ENCODE data around the gene AK2. TPM values are rescaled to one million over a fixed set of nuclear protein-coding genes. Genes with fewer than 3 reads are reported as not detected.
"Not testable (repeated sequence)": the region's sequence is repeated elsewhere in the genome, so short reads cannot be mapped to it uniquely, and the experiment has no call there.

Gene AK2
- total RNA-seq, 1 experiment from 2014 or later: 204 TPM

DNA sequence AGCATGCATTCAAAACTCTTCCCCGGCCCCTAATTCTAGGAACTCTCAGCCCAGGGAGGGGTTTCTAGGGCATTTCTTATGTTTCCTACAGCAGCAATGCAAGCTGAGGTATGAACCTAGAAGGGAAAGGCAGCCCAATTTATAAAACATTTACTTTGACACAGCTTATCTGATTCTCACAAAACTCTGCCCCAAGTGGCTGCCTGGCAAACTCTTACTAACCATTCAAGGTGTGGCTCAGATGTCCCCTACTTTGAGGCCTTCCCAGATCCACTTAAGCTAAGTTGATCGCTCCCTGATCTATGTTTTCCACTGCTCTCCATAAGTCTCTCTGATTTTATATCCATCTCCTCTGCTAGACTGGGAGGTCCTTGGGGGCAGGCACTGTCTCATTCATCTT lies 35.4 kb downstream of the AK2 start:
- peak; percentile 43 for DNase-seq (ENCODE audit: low spot score)

DNA sequence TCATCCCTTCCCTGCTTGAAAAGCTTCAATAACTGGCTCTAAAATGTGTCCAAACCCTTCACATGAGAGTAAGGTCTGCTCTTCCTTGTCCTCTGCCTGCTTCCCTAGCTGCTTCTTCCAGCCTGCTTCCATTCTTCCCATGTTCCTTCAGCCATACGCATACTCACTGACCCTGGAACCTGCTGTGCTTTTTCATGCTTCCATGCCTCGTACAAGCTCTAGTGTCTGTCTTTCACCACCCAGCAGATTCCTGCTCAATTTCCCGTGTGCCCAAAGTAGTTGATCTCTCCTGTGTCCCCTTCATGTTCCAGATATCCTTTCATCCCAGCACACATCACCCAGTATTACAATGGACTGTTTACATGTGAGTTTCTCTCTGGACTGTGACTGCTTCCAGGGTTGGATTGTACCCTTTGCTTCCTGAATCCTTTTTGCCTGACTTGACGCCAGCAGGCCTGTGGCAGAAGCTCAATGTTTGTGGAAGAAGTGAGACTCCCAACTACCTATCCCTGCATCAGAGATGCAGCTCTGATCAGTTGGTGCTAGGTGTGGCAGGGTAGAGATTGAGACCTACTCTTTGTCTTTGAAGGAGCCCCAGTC lies 36.2 kb downstream of the AK2 start:
- DNase-seq (ENCODE audit: low spot score): no peak

DNA sequence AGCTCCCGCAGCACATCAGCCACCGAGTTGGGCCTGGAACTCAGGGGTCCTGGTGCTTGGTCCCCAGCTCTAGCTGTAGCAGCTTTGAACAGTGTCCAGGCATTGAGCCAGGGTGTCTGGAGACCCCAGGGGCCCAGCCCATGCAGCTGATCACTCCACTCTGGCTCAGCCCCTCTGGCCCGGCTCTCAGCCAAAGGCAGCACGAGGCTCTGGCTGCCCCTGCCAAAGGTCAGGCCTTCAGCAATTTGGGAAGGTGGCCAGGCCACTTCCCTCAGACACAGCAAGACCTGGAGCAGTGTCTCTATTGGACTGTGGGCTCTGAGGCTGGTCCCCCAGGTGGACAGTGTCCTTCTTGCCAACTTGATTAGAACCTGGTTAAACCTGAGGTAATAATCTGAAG lies 37.7 kb downstream of the AK2 start:
- DNase-seq (ENCODE audit: low spot score): no peak

DNA sequence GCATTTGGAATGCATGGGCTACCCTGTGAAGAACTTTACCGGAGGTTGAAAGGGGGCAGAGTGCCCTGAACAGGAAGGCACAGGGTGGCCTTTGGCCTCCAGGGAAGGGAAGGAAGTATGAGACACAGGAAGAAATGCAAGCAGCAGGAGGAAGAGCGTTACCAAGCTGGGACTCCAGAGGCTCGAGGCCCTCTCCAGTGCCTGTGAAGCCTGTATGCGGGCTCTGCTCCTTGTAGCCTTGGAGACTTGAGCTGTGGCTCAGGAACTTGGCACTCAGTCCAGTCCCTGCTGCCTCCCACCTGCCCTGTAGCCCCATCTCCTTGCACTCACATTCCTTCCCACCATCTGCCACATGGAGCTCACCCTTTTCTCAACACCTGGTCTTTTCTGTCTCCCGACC lies 38.6 kb downstream of the AK2 start:
- no peak for DNase-seq (ENCODE audit: low spot score)

DNA sequence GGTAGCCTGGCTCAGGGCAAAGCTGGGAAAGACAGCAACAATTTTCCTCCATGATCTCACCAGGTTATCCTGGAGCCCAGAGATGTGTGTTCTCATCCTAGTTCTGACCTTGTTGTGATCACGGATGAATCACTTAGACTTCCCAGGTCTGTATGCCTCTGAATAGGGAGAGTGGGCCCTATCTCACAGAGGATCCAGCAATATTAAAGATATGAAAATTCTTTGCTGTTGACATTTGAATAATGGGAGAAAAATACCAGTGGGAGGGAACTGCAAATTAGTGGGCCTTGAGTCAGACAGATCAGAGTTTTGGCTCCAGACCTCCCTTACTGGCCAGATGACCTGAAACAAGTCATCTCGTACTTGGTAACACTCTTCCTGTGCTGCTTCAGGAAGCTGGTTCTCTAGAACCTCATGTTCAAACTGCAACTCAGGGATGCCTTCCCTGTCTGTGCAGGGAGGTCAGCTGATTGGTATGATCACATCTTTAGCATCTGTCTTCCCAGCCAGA lies 39.2 kb downstream of the AK2 start:
- no peak for DNase-seq (ENCODE audit: low spot score)

DNA sequence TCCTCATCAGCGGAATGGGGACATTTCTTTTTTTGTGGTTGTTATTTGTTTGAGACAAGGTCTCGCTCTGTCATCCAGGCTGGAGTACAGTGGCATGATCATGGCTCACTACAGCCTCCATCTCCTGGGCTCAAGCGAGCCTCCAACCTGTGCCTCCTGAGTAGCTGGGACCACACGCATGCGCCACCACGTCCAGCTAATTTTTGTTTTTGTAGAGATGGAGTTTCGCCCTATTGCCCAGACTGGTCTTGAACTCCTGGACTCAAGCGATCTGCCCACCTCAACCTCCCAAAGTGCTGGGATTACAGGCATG lies 43.4 kb downstream of the AK2 start:
- DNase-seq (ENCODE audit: low spot score): not testable (repeated sequence)

DNA sequence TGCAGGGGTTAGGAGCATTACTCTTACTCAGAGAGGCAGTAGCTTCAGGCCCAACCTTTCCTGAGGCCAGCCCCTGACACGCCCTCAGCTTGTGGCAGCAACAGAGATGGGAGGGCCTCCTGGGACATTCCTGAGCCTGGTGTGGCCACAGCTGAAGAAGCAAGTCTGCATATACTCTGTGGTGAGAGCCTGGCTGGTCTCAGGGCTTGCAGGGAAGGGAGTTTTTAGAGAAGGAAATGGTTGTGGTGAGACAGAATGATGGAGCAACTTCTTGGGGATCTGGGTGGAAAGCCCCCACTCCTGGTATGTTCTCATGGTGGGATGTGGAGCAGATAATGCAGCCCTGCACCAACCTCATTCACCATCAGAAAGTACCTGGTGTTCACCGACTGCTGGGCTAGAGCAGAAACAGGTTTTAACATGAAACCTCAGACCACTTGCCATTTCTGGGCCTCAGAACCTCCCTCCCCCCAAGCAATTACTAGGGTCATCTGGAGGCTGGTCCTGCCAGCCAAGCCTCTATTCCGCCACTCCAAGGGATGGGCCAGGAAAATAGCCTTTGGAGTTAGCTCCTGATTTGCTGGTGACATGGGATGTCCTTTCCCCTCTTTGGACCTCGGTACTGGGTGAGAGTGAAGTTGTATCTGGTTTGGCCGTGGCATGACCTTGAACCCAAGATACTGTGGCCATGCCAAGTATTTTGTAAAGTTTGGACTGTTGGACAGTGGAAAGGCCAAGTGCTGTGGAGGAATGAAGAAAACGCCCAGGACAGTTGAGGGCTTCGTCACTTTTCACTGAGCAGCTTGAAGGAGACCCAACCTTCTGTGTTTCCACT lies 44.0 kb downstream of the AK2 start:
- DNase-seq (ENCODE audit: low spot score): peak; percentile 90

DNA sequence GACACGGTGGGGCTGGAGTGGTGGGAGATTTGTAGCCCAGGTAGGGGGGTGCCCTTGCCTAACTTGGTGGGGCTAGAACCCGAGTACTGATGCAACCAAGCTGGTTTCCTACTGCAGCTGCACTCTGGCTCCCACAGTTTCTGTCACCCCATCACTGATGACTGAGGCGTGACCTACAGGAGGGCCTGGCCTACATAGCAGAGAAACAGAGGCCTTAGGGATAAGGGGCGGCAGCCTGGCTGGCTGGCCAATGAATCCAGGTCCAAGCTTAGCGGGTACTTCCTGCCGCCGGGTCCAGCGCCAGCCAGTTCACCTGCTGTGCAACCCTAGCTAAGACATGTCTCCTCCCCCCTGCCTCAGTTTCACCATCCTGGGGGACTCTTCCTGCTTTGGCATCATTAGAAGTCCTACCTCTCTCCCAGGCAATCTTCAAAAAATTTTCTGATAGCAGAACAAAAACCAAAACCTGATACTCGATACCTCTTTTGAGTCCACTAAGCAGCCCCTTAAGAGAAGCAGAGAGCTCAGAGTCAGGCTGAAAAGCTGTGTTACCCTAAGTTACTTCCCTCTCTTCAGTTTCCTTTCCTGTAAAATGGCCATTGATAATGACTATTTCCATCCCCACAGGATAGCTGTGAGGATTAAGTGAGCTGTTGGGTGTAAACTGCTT lies 44.7 kb downstream of the AK2 start:
- no peak for DNase-seq (ENCODE audit: low spot score)

DNA sequence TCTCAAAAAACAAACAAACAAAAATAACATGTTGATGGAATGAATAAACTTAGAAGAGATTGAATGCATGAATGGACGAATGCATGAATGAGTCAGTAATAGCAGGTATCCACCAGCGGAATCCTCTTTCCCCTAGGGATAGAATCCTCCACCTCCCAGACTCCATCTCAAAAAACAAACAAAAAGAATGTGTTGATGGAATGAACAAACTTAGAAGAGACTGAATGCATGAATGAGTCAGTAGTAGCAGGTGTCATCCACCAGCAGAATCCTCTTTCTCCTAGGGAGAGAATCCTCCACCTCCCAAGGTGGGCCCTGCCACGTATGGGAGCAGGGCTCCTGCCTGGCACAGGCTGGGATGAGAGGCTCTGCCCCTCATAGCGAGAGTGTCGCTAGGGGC lies 45.3 kb downstream of the AK2 start:
- no peak for DNase-seq (ENCODE audit: low spot score)

DNA sequence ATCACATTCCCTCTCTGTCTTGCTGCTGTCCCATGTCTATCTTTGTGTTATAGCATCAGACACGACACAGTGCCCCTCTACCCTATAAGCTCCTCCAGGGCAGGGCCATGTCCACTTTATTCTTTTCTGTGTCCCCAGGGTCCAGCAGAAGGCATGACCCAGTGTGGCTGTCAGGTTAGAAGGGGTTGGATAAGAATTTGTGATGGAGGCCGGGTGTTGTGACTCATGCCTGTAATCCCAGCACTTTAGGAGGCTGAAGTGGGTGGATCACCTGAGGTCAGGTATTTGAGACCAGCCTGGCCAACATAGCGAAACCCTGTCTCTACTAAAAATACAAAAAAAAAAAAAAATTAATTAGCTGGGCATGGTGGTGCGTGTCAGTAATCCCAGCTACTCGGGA lies 45.8 kb downstream of the AK2 start:
- DNase-seq (ENCODE audit: low spot score): no peak

DNA sequence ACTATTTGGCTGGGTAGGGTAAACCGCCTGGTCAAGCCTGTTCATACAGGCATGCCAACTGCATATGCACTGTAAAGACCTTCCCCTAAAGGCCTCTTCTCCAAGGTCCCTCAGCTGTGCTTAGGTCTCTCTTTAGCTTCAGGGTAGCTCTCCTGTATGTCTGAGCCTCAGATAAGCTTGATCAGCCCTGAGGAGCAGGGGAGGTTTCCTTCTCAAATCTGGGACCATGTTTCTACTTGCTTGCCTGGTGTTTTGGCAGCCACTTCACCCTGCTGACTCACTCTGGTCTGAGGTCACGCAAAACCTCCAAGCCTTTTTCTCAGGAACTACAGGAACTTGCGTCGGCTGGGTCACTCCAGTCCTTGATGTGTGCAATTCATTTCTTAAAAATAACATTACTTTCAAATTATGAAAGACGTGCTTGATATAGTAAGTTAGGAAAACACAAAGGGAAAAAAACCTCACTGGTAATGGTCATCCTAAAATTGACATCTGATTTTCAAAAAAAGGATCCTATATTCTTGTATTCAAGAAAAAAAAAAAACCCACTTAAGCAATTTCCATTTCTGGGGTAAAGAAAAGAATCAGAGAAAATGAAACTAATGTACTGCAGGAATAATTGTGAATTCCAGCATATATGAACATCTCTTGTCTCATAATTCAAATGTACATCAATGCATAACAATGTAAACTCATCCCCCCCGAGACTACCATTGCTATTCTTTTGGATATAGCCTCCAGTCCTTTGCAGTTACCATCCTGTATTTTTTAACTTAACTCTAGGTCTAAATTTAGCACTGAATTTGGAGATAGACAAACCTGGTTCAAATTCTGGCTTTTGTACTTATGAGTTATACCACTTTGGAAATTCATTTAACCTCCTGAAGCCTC lies 47.3 kb downstream of the AK2 start:
- DNase-seq (ENCODE audit: low spot score): peak; percentile 65

DNA sequence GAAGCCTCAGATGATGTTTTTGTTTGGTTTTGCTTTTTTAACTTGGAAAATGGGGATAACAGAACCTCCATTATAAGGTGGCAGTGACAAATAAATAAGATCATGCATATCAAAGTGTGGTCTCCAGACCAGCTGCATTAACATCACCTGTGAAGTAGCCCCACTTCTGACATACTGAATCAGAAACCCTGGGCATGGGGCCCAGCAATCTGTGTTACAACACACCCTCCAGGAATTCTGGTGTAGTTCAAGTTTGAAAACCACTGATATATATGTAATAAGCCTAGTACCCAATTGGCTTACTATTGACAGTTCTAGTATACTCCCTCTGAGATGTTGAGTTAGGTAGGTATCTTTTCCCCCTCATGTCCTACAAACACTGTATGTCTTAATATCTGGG lies 48.0 kb downstream of the AK2 start:
- DNase-seq (ENCODE audit: low spot score): no peak

DNA sequence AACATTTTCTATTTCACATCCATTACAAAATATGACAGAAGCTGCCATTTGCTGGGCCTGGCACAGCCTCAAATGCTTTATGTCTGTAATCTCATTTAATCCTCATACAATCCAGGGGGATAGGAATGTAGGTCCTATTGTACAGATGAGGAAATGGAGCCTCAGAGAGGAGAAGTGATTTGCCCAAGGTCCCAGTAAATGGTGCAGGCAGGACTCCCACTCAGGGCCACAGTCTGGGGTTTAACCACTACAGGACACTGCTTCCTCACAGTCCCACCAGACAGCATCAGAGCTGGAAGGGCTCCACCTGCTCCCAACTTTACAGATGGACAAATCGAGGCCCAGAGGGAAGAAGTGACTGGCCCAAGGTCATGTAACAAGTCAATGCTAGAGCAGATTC lies 51.5 kb downstream of the AK2 start:
- no peak for DNase-seq (ENCODE audit: low spot score)

DNA sequence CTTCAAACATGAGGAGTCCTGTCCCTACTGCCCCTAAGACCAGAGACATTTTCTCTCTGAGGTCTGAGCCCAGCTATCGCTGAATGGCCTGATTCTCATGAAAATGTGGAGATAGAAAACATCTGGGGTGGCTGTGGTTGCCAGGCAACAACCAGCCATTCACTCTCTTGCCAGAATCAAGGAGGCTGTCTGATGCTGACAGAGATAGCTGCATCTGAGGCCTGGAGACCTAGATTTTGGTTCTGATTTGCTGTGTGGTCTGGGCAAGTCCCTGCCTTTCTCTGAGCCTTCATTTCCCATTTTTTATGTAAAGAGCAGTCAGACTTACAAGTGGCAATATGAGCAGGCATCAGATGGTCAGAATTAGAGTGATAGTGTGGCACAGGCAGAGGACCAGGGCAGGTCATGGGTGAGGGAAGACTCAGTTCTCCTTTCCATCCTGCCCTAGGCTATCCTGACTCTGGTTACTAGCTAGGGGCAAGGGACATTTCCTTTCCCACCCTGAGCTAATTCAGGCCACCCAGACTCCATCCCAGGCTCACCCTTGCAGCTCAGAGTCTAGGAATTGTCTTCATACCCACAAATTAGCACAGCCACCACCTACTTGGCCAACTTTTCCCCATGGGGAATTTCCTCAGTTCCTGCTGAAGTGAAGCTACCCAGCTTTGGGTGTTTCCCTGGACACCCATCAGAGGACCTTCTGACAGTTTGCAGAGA lies 52.1 kb downstream of the AK2 start:
- no peak for DNase-seq (ENCODE audit: low spot score)

DNA sequence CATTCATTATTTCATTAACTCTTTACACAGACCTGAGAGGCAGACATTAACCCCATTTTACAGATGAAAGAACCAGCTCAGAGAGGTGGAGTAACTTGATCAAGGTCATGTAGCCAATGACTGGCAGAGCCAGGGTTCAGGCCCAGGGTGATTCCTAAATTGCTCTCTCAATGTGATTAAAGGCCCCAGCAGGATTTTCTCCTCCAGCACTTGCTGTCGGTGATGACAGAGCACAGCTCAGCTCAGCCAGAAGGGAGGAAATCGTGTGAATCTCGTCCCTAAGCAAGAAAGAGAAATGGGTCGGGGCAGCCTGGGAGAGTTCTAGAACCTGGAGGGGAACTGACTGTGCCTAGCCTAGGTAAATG lies 52.6 kb downstream of the AK2 start:
- DNase-seq (ENCODE audit: low spot score): no peak

DNA sequence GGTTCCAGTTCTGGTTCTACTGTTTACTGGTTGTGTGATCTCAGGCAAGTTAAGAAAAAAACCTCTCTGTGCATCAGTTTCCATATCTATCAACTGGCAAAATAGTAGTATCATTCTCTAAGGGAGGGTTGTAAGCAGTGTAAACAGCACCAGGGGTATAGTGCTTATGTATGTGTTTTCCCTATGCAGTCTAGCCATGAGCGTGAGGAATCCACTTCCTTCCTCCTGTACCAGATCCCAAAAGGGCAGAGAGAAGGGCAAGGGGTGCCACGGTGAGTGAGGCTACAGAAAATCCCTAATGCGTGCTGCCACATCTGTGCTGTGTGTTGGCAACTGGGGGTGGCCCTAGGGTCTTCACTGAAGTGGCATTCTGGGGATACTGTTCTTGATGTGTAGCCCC lies 53.7 kb downstream of the AK2 start:
- DNase-seq (ENCODE audit: low spot score): no peak

DNA sequence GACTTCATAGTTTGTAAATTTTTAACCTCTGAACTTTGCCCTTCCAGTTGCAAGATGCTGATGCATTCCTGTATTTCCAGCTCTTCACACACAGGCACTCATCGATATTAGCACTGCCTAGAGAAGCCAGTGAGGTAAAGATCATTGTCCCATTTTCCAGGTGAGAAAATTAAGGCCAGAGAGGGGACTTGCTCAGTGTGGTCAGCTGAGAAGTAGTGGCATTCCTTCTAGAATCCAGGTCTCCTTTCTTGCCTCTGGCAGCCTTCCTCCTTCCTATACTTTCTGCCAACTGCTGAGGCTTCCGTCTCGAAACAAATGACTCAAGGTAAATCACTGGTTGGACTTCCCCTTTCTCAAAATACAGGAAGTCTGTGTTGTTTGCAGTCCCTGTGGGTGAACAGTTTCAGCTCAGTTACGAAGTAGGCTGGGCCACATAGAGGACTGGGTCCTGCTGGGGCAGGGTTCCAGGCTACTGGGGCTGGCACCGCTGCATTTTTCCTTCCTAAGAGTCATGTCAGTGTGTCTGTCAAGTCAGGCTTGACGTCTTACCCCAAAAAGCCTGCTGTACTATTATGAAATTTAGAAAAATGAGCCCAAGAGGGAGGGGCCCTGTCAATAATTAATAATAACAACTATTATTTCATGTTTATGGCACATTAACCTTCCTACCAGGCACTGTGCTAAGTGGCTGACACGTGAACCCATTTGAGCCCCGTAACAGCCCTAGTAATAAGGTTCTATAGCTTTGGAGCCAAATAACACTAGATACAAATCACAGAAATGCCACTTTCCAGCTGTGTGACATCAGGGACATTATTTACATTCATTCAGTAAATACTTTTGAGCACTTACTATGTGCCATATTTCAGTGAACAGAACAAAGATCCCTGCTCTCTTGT lies 55.4 kb downstream of the AK2 start:
- DNase-seq (ENCODE audit: low spot score): peak; percentile 71

DNA sequence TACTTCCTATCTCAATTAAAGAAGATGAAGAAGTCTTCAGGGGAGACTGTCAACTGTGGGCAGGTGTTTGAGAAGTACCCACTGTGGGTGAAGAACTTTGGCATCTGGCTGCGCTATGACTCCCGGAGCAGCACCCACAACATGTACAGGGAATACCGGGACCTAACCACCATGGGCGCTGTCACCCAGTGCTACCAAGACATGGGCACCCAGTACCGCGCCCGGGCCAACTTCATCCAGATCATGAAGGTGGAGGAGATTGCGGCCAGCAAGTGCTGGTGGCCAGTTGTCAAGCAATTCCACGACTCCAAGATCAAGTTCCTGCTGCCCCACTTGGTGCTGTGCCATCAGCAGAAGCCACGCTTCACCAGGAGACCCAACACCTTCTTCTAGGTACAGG lies 56.6 kb downstream of the AK2 start:
- no peak for DNase-seq (ENCODE audit: low spot score)

DNA sequence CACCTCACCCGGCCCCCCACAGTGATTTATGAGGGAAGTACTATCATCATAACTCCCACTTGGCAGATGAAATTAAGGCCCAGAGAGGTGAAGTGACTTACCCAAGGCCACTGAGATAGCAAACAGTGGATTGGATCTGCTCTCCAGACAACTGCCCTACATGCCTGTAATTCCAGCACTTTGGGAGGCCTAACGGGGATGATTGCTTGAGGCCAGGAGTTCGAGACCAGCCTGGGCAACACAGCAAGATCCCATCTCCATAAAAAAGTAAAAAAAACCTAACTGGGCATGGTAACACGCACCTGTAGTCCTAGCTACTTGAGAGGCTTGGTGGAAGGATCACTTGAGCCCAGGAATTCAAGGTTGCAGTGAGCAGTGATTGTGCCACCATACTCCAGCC lies 57.8 kb downstream of the AK2 start:
- DNase-seq (ENCODE audit: low spot score): no peak

DNA sequence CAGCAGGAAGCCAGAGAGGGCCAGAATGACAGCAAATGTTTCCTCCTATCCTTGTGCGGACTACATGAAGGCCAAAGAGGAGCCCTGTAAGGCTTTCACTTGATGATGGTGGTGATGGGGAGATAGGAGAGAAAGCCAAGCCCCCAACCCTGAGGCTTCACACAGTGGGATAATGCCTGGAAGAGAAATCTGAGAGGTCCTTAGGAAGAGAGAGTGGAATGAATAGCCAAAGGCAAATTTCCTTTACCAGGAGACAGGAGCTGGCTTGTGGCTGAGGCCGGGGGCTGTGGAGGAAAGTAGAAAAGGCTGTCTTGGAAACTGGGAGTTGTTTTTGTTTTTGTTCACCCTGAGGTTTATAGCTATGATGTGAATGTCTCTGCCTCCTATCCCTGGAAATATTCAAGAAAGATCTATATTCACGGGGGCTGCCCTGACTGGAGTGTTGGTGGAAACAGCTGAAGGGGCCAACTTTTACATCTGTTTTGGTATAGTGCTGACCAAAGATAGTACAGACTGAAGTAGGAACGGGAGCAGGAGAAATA lies 59.1 kb downstream of the AK2 start:
- DNase-seq (ENCODE audit: low spot score): no peak

Measured in HT-29 (cell line).